Dermis blood vessel endothelial cell (primary cell): ENCODE measurements around the gene KRT37. TPM values are rescaled to one million over a fixed set of nuclear protein-coding genes. Genes with fewer than 3 reads are reported as not detected.
"Not testable (repeated sequence)": the region's sequence is repeated elsewhere in the genome, so short reads cannot be mapped to it uniquely, and the experiment has no call there.

Experiments used
- DNase-seq: peaks from one replicate; pipeline ENCODE4 v3.0.0; 2010
- total RNA-seq: library from RNA; depleted of rRNA; stranded (reverse); fragments of >200 nt; gene quantifications from 2 replicates; pipeline ENCODE4 v1.2.3, GENCODE V29; 2014

KRT37 gene
- total RNA-seq, 1 donor from 2014 or later: not detected

DNA sequence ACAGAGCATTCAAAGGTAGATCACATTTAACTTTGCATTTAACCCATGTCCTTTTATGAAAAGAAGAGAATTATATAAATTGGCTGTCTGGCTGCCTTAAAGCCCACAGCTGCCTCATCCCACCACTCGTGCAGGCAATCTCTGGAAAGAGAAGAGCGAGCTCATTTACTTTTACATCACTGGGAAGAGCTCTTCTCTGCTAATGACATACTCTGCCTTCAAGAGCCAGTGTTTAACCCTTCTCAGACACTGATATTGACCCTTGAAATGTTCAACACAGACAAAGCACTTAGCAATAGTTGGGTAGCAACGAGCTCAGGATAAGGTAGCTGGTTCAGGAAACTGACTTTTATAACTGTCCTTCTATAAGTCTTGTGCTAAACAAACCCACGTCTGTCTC is 9.6 kb upstream of the KRT37 start:
- no peak for DNase-seq

DNA sequence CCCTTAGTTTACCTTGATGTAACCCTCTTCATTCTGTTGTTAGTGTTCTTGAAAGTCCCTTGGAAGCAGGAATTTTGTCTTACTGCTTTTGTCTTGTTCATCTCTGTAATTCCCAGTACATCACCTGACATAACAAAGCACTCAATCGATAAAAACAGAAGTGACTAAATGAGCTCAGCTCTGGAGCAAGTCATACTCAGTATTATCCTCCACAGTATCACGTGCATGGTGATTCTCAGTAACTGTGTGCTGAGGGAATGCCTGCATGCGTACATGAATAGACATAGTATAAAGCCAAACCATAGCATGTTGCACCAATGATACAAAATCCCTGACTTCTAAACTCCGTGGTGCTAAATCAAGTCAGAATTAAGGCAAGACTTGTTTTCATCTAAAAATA is 9.2 kb upstream of the KRT37 start:
- no peak for DNase-seq

DNA sequence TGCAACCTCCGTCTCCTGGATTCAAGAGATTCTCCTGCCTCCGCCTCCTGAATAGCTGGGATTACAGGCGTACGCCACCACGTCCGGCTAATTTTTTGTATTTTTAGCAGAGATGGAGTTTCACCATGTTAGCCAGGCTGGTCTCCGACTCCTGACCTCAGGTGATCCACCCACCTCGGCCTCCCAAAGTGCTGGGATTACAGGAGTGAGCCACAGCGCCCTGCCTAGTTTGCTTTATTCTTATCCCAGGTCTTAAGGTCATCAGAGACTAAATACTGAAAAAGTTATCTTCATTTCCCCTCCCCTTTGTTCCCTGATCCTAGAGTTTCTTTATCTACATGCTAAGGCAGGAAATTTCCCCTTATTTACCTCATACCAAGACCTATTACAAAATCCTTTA is 6.0 kb upstream of the KRT37 start:
- DNase-seq: not testable (repeated sequence)

DNA sequence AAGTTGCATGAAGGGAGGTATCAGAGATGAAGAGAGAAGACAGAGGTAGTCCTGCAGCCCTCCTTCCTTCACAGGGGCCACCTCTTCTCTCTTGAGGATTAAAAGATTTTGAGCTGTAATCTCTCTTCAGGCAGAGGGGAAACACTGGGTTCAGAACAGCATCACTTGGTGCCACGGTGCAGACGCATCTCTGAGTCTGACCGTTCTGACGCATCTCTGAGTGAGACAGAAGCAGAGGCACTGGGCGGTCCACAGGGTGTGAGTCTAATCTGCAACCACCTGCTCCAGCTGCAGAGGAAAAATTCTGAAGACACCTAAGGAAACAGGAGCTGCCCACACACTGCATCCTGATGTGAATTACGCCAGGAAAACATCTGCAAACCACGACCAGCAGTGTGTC is 5.3 kb upstream of the KRT37 start:
- DNase-seq: no peak

DNA sequence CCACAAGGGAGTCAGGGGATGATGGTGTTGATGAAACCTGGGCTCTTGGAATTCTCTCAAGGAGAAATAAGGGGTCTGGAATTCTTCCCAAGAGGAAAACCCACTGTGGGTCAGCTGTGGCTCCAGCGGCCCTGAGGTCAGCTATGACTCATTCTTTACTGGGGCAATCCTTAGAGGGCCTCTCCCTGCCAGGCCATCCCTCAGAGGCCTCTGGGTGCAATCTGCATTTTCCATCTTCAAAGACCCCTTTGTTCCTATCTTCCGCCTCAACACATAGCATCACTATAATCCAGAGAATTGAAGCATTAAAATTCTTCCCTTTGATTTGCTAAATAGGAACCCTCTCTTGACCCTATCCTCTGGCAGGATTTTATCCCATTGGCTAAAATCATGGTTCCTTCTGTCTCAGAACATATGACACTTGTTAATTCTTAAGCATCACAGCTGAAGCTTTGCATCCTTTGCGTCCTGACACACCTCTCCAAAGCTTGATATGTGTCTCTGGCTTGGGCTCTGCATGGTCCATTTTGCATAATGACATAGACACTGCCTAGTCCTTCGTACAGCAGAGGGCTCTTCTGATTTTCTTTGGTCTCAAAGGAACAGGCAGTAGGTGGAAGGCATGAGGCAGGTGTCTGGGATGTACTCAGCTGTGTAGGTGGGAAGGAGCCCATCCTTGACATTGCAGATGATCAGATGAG is 4.4 kb upstream of the KRT37 start:
- no peak for DNase-seq

DNA sequence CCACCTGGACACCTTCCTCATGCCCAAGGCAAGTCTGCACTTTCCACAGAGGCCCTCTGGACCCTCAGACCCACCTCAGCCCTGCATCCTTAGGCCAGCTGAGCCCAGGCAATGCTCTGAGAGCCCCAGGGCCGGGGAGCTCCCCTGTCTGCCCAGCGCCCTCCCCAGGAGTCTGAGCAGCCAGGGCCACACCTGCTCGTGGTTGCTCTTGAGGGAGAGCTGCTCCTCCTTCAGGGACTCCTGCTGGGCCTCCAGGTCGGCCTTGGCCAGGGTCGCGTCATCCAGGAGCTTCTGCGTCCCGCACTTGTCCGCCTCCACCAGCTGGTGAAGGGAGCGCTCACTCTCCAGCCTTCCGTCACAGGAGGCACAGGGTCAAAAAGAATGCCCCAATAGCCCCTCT is 1.8 kb downstream of the KRT37 start:
- DNase-seq: not testable (repeated sequence)

DNA sequence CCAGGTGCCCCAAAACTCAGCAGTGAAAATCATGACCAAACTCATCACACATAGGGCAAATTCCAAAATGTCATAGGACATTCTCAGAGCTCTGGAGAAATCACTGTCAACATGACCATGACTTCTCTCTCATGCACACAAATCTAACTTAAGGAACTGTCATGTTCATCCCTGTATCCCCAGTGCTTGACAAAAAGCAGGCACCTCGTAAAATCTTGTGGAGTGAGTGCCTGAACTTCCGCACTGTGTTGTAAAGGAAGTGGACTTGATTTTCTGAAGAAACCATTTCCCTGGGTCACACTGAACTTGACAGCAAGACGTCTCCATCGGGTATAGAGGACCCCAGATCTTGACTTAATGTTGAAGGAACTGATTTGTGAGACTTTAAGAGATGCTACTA is 2.8 kb downstream of the KRT37 start:
- no peak for DNase-seq

DNA sequence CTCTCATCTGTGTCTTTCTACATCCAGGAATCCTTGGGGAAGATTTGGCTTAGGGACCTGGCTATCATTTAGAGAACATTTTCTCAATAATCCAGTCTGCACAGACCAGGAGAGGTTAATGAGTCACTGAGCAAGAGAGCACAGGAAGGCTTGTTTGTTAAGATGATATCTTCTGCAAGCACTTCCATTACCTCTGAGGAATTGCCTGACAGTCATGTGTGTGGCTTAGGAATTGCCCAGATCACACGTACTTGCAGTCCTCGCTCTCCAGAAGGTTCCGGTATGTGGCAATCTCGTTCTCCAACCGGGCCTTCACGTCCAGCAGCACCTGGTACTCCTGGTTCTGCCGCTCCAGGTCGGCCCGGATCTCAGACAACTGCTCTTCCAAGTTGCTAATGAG is 3.3 kb downstream of the KRT37 start:
- DNase-seq: no peak

DNA sequence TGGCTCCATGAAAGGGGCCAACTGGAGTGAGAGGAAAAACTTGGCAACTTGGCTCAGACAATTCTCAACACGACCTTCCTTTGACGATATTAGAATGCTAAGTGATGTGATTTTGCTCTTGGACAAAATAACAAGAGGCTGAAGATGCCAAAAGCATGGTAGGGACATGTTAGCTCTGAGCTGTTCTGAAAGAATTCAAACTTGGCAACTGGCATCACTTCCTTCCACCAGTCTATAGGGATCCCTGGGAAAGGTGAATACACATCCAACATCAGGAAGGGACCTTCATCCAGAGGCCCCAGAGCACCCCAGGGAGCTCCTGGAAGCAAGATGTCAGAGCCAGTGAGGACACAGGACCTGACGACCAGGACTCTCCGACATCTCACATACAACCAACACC is 4.3 kb downstream of the KRT37 start:
- DNase-seq: no peak

DNA sequence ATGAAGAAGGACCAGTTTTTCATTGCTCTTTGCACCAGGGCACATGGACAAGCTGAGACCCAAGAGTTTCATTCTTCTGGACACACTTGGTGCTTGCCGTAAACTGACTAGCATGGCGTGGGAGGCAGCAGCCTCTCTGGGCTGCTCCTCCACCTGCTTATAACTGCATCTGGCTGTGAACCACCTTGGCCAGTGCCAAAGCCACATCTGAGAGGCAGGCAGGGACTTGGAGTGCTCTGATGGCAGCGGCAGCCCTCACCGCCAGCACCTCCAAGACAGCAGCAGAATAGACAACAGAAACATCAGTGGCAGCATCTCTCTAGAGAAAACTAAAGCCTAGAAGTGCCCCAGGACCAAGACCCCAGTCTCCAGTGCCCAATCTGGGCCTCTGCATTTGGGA is 4.7 kb downstream of the KRT37 start:
- DNase-seq: no peak

DNA sequence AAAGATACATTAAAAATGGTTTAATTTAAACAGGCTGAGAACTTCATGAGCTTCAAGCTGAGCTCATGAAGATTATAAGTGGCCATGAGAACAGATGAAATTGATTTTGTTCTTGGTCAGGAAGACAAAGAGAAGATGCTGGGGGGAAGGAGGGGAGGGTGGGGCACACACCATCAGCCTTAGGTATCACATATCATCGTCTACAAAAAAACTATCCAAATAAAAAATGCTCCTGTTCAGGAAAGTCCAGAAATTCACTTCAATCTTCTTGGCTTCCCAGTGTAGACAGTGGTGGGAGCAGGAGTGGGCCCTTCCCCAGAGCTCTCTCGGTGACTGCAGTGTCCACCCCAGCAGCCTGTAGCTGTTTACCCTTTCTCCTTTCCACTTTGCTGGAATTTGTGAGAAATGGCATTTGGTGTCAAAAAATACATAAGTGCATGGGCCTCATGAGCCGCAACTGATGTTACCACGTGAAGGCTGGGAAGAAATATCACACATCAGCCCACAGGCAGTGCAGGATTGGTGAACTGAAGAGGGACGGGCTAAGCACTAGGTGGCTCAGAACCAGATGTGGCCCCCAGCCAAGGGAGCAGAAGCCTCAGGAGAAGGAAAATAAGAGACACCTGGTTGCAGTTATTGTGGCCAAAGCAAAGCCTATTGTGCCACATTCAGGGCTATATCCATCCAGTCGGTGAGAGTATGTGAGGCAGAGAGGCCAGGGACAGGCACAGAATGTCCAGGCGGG is 6.1 kb downstream of the KRT37 start:
- no peak for DNase-seq

DNA sequence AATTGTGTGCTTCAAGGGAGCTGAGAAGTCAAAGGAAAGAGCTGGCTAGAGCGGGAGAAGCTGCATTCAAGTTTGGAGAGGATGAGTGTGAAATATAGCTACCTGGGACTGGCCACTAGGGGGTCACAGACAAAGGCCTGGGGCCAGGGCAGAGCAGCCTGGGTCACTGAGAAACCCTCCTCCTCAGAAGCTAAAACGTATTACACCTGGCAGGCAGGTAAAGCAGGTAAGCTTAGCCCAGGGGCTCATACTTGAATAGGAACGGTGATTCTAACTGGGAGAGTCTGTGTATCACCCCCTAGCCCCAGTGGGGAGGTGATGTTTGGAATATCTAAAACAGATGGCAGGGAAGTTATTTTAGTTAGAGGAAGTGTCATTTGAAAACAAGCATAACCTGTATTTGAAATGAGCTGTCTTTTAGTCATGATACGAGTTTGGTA is 6.8 kb downstream of the KRT37 start:
- no peak for DNase-seq

DNA sequence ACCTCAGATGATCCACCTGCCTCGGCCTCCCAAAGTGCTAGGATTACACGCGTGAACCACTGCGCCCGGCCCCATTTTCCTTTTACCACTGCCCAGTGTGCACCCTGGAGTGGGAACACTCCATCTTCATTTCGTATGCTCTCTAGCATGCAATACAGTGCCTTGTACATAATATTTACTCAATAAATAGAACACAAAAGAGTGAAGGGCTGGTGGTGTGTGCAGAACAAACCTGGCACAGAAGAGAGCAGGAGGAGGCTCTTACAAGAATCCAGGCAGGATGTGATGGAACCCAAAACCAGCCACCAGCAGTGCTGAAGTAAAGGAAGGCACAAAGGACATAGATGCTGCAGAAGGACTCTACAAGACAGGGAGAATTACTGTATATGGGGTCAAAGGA is 7.3 kb downstream of the KRT37 start:
- DNase-seq: no peak

DNA sequence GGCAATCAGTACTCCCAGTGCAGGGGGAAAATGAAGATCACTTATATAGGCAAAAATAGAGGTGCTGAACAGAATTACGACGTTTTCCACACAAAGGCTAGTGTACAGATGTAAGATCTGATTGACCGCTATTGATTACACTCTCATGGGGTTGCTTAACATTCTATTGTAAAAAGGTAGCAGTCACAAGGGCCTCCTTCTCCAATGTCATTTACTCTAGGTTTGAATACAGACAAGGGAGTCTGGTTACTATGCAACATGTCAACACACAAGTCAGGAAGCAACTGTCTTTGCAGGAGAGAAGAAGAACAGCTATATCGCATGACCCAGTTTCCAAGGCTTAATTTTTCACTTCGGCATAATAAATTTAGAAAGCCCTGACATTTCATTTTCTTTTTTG is 7.9 kb downstream of the KRT37 start:
- no peak for DNase-seq

DNA sequence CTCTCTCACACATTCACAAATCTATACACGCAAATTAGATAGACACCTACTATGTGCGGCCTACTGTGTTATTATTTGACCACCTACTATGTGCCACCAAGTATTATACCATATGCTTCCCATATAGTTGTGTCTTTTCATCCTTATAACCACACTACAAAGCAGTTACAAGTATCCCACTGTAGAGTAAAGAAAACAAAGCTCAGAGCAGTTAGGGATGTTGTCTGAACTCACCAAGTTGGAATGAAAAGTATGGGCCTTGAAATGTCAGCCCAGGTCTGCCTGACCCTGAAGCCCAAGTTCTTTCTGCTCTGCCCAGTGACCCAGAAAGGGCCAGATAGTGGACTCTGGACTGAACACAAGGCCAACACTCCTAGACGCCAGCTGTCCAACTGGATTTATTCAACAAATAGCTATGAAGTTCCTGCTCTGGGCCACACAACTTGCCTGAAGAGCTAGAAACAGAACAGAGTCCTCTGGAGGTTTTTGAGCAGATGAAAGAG is 8.5 kb downstream of the KRT37 start:
- no peak for DNase-seq

DNA sequence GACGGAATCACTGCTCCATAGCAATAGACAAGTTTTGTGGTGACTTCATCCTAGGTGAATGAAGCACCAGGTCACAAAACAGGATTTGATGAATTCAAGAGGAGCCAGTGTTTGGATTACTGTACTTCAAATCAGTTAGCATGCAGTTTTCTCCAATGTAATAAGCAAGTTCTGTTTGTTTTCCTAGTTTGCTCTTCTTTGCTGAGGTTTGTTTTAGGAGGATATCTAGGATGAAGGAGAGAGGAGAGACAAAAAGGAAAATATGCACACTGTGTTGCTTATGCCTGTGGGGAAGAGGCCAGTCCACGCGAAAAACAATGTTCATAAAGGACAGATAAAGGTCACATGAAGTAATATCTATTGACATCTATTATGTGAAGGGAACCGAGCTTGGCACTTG is 9.0 kb downstream of the KRT37 start:
- DNase-seq: no peak

DNA sequence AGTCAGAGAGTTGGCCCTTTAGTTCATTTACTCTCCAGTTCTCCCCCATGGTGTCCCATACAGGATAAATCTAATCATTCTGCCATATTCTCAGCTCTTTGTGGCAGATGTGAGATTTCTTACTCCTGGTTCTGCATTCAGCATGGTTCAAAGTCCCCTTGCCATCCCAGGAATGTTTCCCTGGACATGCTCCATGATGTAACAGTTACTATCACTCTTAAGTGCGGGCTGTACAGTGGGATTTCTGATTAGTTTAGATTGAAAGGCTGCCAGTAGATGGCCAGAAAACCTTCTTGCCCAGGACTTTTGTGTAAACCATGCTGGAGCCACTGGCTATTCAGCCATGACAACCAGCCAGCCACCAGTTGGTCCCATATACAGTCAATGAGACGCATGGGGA is 10.4 kb downstream of the KRT37 start:
- DNase-seq: no peak

DNA sequence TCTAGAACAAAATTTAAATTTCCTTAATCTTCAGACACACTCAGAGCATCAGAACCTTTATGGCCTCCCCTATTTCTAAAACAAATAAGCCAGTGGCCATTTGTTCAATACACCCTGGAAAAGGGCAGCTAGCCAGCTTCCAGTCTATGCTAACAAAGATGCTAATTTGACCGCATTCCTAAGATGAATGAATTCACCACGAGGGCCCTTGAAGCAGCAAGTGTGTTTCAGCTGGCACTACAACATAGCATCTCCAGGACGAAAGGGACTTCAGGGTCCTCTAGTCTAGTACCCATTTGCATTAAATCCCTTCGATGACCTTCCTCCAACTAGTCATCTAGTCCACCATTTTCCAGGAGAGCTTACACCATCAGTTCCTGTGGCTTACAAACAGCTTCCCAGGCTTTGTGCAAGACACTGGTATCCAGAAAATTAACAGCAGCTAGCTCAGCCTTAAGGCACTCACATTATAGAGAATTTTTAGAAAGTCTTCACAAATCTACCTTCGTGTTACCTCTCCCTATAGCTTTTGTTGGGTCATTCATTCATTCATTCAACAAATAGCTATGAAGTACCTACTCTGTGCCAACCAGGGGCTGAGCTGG is 10.9 kb downstream of the KRT37 start:
- no peak for DNase-seq

DNA sequence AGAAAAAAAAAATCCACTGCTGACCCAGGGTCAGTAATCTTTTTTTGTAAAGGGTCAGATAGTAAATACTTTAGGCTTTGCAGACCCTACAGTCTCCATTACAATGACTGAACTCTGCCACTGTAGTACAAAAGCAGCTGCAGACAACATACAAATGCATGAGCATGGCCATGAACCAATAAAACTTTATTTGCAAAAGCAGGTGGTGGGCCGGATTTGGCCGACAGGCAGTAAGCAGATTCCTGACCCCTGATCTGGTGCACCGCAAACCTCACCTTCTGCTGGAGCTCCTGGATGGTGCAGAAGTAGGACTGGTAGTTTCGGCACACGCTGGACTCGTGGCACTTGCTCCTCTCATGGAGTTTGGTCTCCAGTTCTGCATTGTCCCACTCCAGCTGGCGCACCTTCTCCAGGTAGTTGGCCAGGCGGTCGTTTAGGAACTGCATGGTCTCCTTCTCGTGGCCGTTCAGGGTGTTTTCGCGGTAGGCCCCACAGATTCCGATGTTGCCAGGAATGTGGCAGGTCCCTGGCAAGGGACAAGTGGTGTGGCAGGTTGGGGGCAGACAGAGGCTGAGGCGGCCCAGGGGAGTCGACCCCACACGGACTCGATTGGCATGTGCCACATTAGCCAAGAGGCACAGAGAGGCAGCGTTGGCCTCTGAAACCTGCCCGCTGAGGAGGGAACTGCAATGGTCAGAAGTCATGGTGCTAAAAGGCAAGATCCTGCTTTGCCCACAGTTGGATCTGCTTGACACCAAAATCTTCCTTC is 13.1 kb downstream of the KRT37 start:
- DNase-seq: no peak

DNA sequence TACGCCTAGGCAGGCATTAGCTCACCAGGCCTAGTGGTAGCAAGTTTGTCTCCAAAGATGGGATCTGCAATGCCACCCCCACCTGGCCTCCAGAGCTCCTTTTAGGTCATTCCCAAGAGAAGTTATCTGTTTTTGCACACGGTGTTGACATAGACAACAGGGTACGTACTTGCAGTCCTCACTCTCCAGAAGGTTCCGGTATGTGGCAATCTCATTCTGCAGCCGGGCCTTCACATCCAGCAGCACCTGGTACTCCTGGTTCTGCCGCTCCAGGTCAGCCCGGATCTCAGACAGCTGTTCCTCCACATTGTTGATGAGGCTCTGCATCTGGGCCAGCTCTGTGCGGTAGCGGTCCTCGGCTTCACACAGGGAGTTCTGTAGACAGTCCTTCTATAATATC is 17.2 kb downstream of the KRT37 start:
- no peak for DNase-seq

DNA sequence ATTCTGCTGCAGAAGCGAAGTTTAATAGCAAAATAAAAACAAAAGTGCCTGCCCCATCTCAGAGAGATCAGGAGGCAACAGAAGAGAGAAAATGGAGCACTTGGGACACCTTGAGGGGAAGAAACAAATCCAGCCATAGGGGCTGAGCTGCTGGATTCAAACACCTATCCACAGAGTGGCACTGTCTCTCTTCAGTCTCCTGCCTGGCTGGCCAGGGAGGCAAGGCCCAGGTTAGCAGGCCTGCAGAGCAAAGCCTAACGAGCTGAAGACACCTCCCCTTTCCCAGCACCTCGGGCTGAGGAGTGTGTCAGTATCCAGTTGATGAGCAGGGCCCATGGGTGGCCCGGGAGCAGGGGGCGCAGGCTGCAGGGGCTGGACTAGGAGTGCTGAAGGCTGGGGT is 18.2 kb downstream of the KRT37 start:
- no peak for DNase-seq

DNA sequence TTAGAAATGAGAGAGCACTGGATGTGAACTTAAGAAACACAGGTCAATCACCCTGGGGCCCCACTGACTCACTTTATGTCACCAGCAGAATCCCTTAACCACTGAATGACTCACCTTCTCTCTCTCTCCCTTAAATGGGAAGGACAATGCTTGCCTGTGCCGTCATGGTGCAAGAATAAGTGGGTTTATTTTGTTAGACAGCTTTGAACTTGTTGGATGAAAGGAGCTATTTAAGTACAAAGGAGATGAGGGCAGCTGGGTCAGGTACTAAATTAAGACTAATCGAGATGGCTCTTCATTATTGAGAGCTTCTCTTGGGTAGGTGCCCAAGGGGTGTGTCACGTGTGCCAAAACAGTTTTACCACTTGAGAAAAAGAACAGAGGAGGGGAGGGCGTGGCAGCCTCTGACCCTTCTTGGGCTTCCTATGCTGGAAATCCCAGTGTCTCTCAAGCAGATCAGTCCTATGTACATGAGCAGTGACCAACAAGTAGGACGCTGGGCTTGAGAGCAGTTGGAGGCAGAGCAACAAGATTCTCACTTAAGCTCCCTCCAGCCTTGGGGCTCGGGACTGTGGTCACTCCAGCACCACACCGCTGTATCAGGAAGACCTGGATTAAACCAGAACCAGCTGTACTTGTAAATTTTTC is 20.2 kb downstream of the KRT37 start:
- peak; percentile 71 for DNase-seq
